HCT116 (cell line): ENCODE measurements around the gene DELE1. TPM values are rescaled to one million over a fixed set of nuclear protein-coding genes. Genes with fewer than 3 reads are reported as not detected.

Source experiments
- ATAC-seq: fragments of 200-7000 bp; cut with Tn5 transposase; 2 replicates; pipeline ENCODE4 v1.9.1; 2020; ENCODE audit warnings: mild to moderate bottlenecking, moderate library complexity
- BruUV-seq: library from RNA; stranded (reverse); fragments of 400-500 nt; replicated peaks from 2 replicates; lab custom pipeline; 2021; lab: Mats Ljungman, UMichigan
- CTCF ChIA-PET: fragments of 300-600 bp; sonication (Branson Sonifier 250); formaldehyde crosslinking; loops from one replicate; lab custom pipeline; 2021; ENCODE audit warnings: antibody characterized with exemption; lab: Charles Lee
- POLR2A ChIA-PET: fragments of 300-600, 350-600 bp; sonication (Branson Sonifier 250); formaldehyde crosslinking; loops from one replicate; lab custom pipeline; 2021; ENCODE audit warnings: antibody characterized with exemption; lab: Charles Lee
- RAD21 ChIA-PET, 2 experiments: fragments of 300-600 bp; sonication (Branson Sonifier 250); formaldehyde crosslinking; loops; one replicate each; lab custom pipeline; 2023; ENCODE audit warnings: low total read pairs in 2 of 2; ENCODE audit not compliant: uncharacterized antibody in 2 of 2, unreplicated experiment in 2 of 2, low non-redundant PET in 1 of 2; lab: Charles Lee
- DNase-seq: peaks from one replicate; pipeline ENCODE4 v3.0.0-alpha.2; 2010; ENCODE audit warnings: low read depth, low spot score
- H2AFZ ChIP-seq: fragments of 200-600 bp; shearing (Covaris generic), sonication (generic); 2 replicates; pipeline ENCODE4 v1.6.1; 2017; ENCODE audit warnings: low read depth, mixed run types, mixed read lengths, antibody characterized with exemption, low read length; ENCODE audit not compliant: poor library complexity, severe bottlenecking
- H3K27ac ChIP-seq: 2 replicates; pipeline ENCODE4 v1.5.1; 2012; ENCODE audit warnings: low read depth, low read length
- H3K27me3 ChIP-seq: fragments of 200-600 bp; sonication (generic); 2 replicates; pipeline ENCODE4 v1.6.1; 2016; ENCODE audit warnings: mixed run types, low read length, mixed read lengths; ENCODE audit not compliant: insufficient read depth
- H3K36me3 ChIP-seq, 2 experiments: fragments of 200-500 bp in 1 of 2; fragments of 200-600 bp in 1 of 2; sonication (Bioruptor generic) in 1 of 2; sonication (generic) in 1 of 2; 2 replicates each; pipeline versions ENCODE4 v1.5.1 to v1.6.1; 2014 to 2016; ENCODE audit warnings: low read length in 2 of 2, inconsistent platforms in 1 of 2, mixed read lengths in 1 of 2, mixed run types in 1 of 2; ENCODE audit not compliant: insufficient read depth in 2 of 2, control insufficient read depth in 1 of 2
- H3K4me1 ChIP-seq, 2 experiments: fragments of 200-600 bp in 1 of 2; sonication (generic) in 1 of 2; 2 replicates each; pipeline versions ENCODE4 v1.5.1 to v1.6.1; 2012 to 2017; ENCODE audit warnings: low read length in 2 of 2, inconsistent platforms in 1 of 2, mild to moderate bottlenecking in 1 of 2, mixed read lengths in 1 of 2, mixed run types in 1 of 2, moderate library complexity in 1 of 2; ENCODE audit not compliant: insufficient read depth in 2 of 2, control insufficient read depth in 1 of 2
- H3K4me2 ChIP-seq: fragments of 200-600 bp; sonication (generic); 2 replicates; pipeline ENCODE4 v1.6.1; 2017; ENCODE audit warnings: mixed run types, low read length, mixed read lengths
- H3K4me3 ChIP-seq, 2 experiments: fragments of 200-600 bp in 1 of 2; sonication (generic) in 1 of 2; replicated peaks in 1 of 2; 2 replicates each; pipeline ENCODE4 v1.5.1; 2011 to 2016; ENCODE audit warnings: low read length in 2 of 2, control low read depth in 1 of 2, low read depth in 1 of 2, mild to moderate bottlenecking in 1 of 2, mixed read lengths in 1 of 2, mixed run types in 1 of 2
- H3K79me2 ChIP-seq: fragments of 200-600 bp; sonication (generic); 2 replicates; pipeline ENCODE4 v1.6.1; 2017; ENCODE audit warnings: mild to moderate bottlenecking, mixed run types, low read length, moderate library complexity, mixed read lengths; ENCODE audit not compliant: insufficient read depth
- H3K9ac ChIP-seq: fragments of 200-600 bp; sonication (generic); 2 replicates; pipeline ENCODE4 v1.6.1; 2016; ENCODE audit warnings: low read length, mixed read lengths
- H3K9me2 ChIP-seq: fragments of 200-600 bp; sonication (generic), shearing (Covaris generic); 2 replicates; pipeline ENCODE4 v1.6.1; 2017; ENCODE audit warnings: mixed run types, mild to moderate bottlenecking, moderate library complexity; ENCODE audit not compliant: insufficient read depth
- H3K9me3 ChIP-seq, 2 experiments: fragments of 200-500 bp in 1 of 2; fragments of 200-600 bp in 1 of 2; sonication (Bioruptor generic) in 1 of 2; sonication (generic) in 1 of 2; 2 replicates each; pipeline ENCODE4 v1.6.1; 2014 to 2017; ENCODE audit warnings: low read length in 2 of 2, mixed read lengths in 2 of 2, inconsistent platforms in 1 of 2, low read depth in 1 of 2, mild to moderate bottlenecking in 1 of 2, mixed run types in 1 of 2, moderate library complexity in 1 of 2; ENCODE audit not compliant: control insufficient read depth in 1 of 2, insufficient read depth in 1 of 2
- H4K20me1 ChIP-seq: fragments of 200-600 bp; sonication (generic), shearing (Covaris generic); 2 replicates; pipeline ENCODE4 v1.6.1; 2017; ENCODE audit warnings: mixed run types, mild to moderate bottlenecking, moderate library complexity; ENCODE audit not compliant: insufficient read depth
- EGR1 ChIP-seq: IDR thresholded peaks from 2 replicates; pipeline ENCODE4 v1.6.1; 2012; ENCODE audit warnings: low read depth
- FOSL1 ChIP-seq: IDR thresholded peaks from 2 replicates; pipeline ENCODE4 v1.6.1; 2012; ENCODE audit warnings: low read depth
- POLR2A ChIP-seq: IDR thresholded peaks from 2 replicates; pipeline ENCODE4 v1.7.0; 2011; ENCODE audit warnings: borderline replicate concordance; ENCODE audit not compliant: insufficient read depth, insufficient read length; ENCODE audit errors: extremely low read depth
- POLR2AphosphoS5 ChIP-seq: IDR thresholded peaks from 2 replicates; pipeline ENCODE4 v1.6.1; 2011; ENCODE audit warnings: mild to moderate bottlenecking, low read depth, low read length, moderate library complexity
- RAD21 ChIP-seq: IDR thresholded peaks from 2 replicates; pipeline ENCODE4 v1.6.1; 2012; ENCODE audit warnings: low read depth, mild to moderate bottlenecking
- SP1 ChIP-seq: IDR thresholded peaks from 2 replicates; pipeline ENCODE4 v1.6.1; 2012; ENCODE audit warnings: low read depth
- TCF7L2 ChIP-seq: IDR thresholded peaks from 2 replicates; pipeline ENCODE4 v1.7.0; 2011; ENCODE audit warnings: borderline replicate concordance, inconsistent platforms; ENCODE audit not compliant: insufficient read depth, insufficient read length; ENCODE audit errors: extremely low read depth
- YY1 ChIP-seq: IDR thresholded peaks from 2 replicates; pipeline ENCODE4 v1.6.1; 2011; ENCODE audit warnings: low read length, low read depth, moderate library complexity, mild to moderate bottlenecking; ENCODE audit not compliant: insufficient replicate concordance; ENCODE audit errors: extremely low read depth
- ZBTB33 ChIP-seq: IDR thresholded peaks from 2 replicates; pipeline ENCODE4 v1.6.1; 2011; ENCODE audit warnings: mild to moderate bottlenecking, low read length, moderate library complexity; ENCODE audit not compliant: insufficient replicate concordance; ENCODE audit errors: extremely low read depth
- ZFX ChIP-seq: fragments of 450-650 bp; IDR thresholded peaks from 2 replicates; pipeline ENCODE4 v1.6.1; 2017
- ZNF274 ChIP-seq: fragments of 200-500 bp; sonication (Bioruptor generic); IDR thresholded peaks from 2 replicates; pipeline ENCODE4 v1.6.1; 2014; ENCODE audit warnings: mild to moderate bottlenecking, low read depth, low read length, inconsistent platforms
- intact Hi-C: fragments of 100-400 bp; cut with micrococcal nuclease; formaldehyde crosslinking; loops from 2 replicates; pipeline ENCODE4 v1.10.0; 2022
- total RNA-seq: library from RNA; stranded (reverse); gene quantifications from one replicate; pipeline ENCODE4 v1.2.1, GENCODE V29; 2021; ENCODE audit not compliant: unreplicated experiment
- TF ChIP-seq, protein P1 (sequence below), 3 experiments: fragments of 200-600 bp in 1 of 3; sonication (generic) in 1 of 3; IDR thresholded peaks in 2 of 3; conservative IDR thresholded peaks in 1 of 3; 2 replicates each; pipeline ENCODE4 v1.5.1; 2012 to 2017; ENCODE audit warnings: low read depth in 2 of 3, low read length in 2 of 3, antibody characterized with exemption in 1 of 3, borderline replicate concordance in 1 of 3, control low read depth in 1 of 3, mild to moderate bottlenecking in 1 of 3, mixed read lengths in 1 of 3, mixed run types in 1 of 3, moderate library complexity in 1 of 3; ENCODE audit not compliant: insufficient read depth in 1 of 3

The DELE1 gene
- total RNA-seq, 1 experiment from 2014 or later = 74.1 TPM

DNA sequence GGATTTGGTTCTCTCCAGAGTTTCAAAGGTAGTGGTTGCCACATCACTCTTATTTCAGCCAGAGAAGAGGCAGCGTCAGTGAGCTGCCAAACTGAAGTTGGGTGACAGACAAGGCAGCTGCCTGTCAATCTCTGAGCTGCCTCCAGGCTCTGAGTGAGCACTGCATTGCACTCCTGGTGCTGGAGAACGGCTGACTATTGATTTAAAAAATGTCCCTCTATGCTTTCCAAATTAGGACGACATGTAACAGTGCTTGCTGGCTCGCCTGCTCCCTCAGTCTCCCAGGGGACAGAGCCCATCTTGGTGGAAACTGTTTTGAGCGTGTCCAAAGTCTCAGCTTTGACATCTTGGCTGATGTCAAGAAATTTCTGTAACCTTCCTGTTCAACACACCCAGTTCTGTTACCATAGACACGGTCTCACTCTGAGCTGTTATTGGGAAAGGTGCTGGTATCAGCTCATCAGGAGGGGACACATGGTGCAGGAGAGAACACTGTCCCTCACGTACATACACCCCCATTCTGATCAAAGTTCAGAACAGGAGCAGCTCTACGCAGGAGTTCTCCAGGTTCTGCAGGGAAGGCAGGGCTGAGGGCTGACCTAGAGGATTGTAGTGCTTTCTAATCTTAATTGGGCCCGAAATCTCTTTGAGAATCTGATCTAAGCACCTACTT, 18.6 kb downstream of the DELE1 start:
- H3K9me3 ChIP-seq = no peaks in the 10 kb centered on the region
- DNase-seq = no peak
- peaks cover 5 to 17% of the 10 kb centered on the region in 2 experiments; a peak in 3 of 4 replicates for H3K4me1 ChIP-seq
- H3K4me3 ChIP-seq = no peak overlapping the region
- no peaks in the 10 kb centered on the region for H3K79me2 ChIP-seq
- TF ChIP-seq POLR2A (no peak), SP1 (no peak), ZFX (no peak), YY1 (no peak), TCF7L2 (no peak), EGR1 (no peak), ZBTB33 (no peak), FOSL1 (no peak), ZNF274 (no peak), POLR2AphosphoS5 (no peak), RAD21 (no peak)
- TF ChIP-seq, protein P1, sequence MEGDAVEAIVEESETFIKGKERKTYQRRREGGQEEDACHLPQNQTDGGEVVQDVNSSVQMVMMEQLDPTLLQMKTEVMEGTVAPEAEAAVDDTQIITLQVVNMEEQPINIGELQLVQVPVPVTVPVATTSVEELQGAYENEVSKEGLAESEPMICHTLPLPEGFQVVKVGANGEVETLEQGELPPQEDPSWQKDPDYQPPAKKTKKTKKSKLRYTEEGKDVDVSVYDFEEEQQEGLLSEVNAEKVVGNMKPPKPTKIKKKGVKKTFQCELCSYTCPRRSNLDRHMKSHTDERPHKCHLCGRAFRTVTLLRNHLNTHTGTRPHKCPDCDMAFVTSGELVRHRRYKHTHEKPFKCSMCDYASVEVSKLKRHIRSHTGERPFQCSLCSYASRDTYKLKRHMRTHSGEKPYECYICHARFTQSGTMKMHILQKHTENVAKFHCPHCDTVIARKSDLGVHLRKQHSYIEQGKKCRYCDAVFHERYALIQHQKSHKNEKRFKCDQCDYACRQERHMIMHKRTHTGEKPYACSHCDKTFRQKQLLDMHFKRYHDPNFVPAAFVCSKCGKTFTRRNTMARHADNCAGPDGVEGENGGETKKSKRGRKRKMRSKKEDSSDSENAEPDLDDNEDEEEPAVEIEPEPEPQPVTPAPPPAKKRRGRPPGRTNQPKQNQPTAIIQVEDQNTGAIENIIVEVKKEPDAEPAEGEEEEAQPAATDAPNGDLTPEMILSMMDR (IDR thresholded peaks at IDR 0.05 in 2 of 3, conservative IDR thresholded peaks at IDR 0.05 in 1 of 3; ENCODE audit: borderline replicate concordance in 1 of 3, insufficient read depth in 1 of 3, low read depth in 2 of 3, low read length in 2 of 3) = no peak
- TF ChIP-seq, all 23 proteins: peak for 0
- H4K20me1 ChIP-seq = no peaks in the 10 kb centered on the region
- H3K27ac ChIP-seq = no peak overlapping the region
- H3K4me2 ChIP-seq = no peak overlapping the region
- no peak overlapping the region for H3K9ac ChIP-seq
- H3K36me3 ChIP-seq = peaks cover 10 to 11% of the 10 kb centered on the region in 2 experiments; a peak in 3 of 4 replicates
- CTCF ChIA-PET = interaction anchor here (1.9 to 3.6 kb wide), 2 partner anchors 19 to 27 kb away, joined by 5 to 19 read pairs; partner anchors contain the start of gene RNF14
- H2AFZ ChIP-seq = no peak overlapping the region
- H3K27me3 ChIP-seq = no peaks in the 10 kb centered on the region
- H3K9me2 ChIP-seq = no peaks in the 10 kb centered on the region
- intact Hi-C loops = no loop called here
- RAD21 ChIA-PET = no interaction called here
- POLR2A ChIA-PET = interaction anchor here (2.1 kb wide), 1 partner anchor 19 kb away, joined by 7 read pairs; the partner anchor contains the start of gene DELE1
- no peak for ATAC-seq
- BruUV-seq = no TSS peak
